RCC 7860 (cell line): Measurements from ENCODE around the gene BCAS3.
"Not testable (repeated sequence)": the region's sequence is repeated elsewhere in the genome, so short reads cannot be mapped to it uniquely, and the experiment has no call there.

Experiments
- DNase-seq: peaks from one replicate; pipeline ENCODE4 v3.0.0-alpha.2; 2015; ENCODE audit warnings: low spot score
- FAIRE-seq: peaks from 2 replicates; lab custom pipeline; 2012; peaks lifted over from hg19 to GRCh38; lab: Jason Lieb, UNC

Gene BCAS3

DNA sequence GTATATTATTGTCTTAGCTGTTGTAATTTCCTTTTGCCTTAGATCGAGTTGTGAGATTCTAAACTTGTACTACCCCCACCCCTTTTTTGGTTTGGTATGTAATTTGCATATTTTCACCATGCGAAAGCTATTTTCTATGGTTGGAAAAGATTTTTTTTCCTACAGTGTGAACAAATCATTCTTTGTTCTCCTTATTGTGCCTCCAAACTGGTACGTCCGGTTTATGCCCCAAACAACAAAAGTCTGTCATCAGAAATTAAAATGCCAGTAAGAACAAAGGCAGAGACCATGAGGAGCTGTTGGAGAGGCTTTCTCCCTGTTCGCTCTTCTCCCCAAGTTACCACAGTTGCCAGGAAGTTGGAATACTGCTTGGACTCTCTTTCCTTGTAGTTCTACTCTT lies 66.1 kb downstream of the BCAS3 start:
- DNase-seq (no peak), FAIRE-seq (no peak)

- FAIRE-seq (no peak), DNase-seq (no peak)
Measured at GRCh38 chr17:60744355-60744966, 66.8 kb downstream of the BCAS3 start.

- FAIRE-seq: no peak
Measured at GRCh38 chr17:60745544-60745943, 67.9 kb downstream of the BCAS3 start.

DNA sequence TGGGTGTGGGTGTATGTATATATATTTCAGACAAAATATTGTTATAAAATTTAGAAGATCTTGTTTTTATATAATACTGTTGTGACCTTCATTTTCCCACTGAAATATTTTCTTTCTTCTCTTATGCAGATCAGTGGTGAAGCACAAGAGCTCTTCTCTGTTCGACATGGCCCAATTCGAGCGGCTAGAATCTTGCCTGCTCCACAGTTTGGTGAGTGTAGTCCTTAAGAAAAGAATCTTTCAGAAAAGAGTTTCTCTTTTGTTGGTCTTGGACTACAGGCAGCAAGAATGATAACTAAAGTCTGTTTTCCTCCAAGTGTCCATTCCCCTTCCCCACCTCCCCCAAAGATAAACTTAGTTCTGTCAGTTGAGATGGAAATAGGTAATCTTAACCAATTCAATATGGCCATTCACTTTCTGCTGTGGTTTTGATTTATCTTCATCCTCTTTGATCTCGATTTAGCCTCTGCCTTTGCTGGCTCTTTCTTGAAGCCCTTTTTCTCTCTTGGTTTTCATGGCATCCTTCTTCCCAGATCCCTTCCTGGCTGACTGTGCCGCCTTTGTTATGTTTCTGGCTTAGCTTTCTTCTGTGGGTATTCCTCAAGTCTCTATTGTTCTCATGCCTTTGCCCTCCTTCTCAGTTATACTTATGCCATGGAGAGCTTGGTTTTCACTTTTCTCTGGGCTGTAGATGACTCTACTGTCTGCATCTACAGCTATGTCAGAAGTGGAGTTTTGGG lies 69.6 kb downstream of the BCAS3 start:
- DNase-seq (no peak), FAIRE-seq (no peak)

More at GRCh38 chr17:60745544-60745943, 67.9 kb downstream of the BCAS3 start:
- no peak for DNase-seq

- no peak for DNase-seq
- no peak for FAIRE-seq
Measured at GRCh38 chr17:60748204-60748603, 70.6 kb downstream of the BCAS3 start.

GRCh38 chr17:60749050-60749449 lies 71.4 kb downstream of the BCAS3 start:
- DNase-seq (no peak), FAIRE-seq (no peak)

GRCh38 chr17:60749708-60750107 lies 72.1 kb downstream of the BCAS3 start:
- DNase-seq: no peak
- FAIRE-seq: no peak

DNA sequence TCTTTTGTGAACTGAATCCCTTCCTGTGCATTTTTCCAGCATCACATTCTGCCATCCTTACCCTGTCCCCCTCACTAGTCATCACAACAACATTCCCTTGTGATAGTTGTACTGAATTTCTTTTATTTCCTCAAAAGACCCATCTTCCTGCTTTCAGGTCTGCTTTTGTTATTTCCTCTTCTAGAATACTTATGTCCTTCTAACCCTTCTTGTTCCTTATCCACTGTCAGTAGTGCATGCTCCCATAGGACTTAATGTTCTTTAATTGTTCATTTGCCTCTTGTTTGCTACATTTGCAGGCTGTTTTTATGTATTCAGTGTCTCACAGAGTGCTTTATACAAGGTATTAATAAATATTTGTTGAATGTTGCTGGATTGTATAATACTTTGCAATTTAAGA lies 73.0 kb downstream of the BCAS3 start:
- FAIRE-seq (no peak), DNase-seq (no peak)

DNA sequence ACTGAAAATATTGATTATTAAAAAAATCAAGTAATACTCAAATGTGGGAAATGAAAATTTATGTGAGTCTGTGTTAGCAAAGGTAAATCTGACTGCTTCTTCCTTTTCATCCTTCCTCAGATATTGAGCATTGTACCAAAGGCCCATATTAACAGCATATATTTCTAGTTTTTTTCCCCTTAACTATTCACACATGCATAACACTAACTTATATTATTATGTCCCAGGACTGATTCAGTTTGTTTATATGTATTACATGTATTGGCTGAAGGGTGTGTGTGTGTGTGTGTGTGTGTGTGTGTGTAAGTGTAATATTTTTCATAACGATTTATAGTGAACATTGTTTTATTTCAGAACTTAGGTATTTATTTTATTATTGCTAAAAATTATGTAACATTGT lies 74.2 kb downstream of the BCAS3 start:
- DNase-seq (no peak), FAIRE-seq (no peak)

DNA sequence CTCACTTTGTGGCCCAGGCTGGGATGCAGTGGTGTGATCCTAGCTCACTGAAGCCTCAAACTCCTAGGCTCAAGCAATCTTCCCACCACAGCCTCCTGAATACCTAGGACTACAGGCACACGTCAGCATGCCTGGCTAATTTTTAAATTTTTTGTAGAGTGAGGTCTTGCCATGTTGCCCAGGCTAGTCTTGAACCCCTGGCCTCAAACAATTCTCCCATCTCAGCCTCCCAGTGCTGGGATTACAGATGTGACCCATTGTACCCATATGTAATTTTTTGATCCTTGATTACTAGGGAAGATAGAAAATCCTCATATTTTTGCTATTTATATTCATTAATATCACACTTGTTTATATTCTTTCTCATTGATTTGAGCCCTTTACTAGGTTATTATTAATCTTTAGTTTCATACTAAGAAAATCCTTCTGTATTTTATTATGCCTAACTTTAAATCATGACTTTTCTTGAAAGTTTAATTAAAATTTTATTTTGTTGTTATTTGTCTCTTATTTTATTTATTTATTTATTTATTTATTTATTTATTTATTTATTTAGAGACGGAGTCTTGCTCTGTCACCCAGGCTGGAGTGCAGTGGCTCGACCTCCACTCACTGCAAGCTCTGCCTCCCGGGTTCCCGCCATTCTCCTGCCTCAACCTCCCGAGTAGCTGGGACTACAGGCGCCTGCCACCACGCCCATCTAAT lies 75.4 kb downstream of the BCAS3 start:
- FAIRE-seq: no peak
- DNase-seq: no peak

- no peak for DNase-seq
- FAIRE-seq: no peak
Measured at GRCh38 chr17:60754057-60754604, 76.5 kb downstream of the BCAS3 start.

- FAIRE-seq: not testable (repeated sequence)
Measured at GRCh38 chr17:60756798-60757197, 79.1 kb downstream of the BCAS3 start.

GRCh38 chr17:60757437-60757836 lies 79.8 kb downstream of the BCAS3 start:
- FAIRE-seq: no peak
- no peak for DNase-seq

More at GRCh38 chr17:60756798-60757197, 79.1 kb downstream of the BCAS3 start:
- DNase-seq: not testable (repeated sequence)

DNA sequence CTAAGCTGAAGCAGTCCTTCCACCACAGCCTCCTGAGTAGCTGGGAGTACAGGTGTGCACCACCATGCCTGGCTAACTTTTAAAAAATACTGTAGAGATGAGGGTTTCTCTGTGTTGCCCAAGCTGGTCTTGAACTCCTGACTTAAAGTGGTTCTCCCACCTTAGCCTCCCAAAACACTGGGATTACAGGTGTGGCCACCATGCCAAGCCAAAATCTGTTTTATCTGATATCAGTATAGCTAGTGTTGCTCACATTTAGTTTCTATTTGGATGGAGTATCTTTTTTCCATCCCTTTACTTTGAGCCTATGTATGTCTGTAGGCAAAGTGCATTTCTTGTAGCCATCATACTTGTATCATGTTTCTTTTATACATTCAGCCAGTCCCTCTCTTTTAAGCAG lies 82.1 kb downstream of the BCAS3 start:
- DNase-seq (no peak), FAIRE-seq (no peak)

- DNase-seq, FAIRE-seq: not testable (repeated sequence)
Measured at GRCh38 chr17:60761301-60761700, 83.7 kb downstream of the BCAS3 start.

DNA sequence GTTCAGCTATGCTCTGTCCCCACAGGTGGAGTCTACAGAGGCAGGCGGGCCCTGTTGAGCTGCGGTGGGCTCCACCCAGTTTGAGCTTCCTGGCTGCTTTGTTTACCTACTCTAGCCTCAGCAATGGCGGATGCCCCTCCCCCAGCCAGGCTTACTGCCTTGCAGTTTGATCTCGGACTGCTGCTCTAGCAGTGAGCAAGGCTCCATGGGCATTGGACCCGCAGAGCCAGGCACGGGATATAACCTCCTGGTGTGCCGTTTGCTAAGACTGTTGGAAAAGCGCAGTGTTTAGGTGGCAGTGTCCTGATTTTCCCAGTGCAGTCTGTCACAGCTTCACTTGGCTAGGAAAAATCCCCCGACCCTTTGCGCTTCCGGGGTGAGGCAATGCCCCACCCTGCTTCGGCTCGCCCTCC lies 89.1 kb downstream of the BCAS3 start:
- DNase-seq (no peak), FAIRE-seq (no peak)

DNA sequence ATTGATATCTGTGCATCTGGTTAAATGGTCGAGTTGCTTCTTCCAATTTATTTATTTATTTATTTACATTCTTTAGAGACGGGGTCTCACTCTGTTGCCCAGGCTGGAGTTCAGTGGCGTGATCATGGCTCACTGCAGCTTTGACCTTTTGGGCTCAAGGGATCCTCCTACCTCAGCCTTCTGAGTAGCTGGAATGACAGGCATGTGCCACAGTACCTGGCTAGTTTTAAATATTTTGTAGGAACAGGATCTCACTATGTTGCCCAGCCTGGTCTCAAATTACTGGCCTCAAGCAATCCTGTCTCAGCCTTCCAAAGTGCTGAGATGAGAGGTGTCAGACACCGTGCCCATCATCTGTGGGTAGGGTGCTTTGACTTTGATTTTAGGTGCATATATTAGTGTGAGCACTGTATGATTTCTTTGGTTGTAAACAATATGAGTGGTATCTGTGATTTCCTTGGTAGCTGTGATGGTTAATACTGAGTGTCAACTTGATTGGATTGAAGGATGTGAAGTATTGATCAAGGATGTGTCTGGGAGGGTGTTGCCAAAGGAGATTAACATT lies 90.2 kb downstream of the BCAS3 start:
- FAIRE-seq (no peak), DNase-seq (no peak)

DNA sequence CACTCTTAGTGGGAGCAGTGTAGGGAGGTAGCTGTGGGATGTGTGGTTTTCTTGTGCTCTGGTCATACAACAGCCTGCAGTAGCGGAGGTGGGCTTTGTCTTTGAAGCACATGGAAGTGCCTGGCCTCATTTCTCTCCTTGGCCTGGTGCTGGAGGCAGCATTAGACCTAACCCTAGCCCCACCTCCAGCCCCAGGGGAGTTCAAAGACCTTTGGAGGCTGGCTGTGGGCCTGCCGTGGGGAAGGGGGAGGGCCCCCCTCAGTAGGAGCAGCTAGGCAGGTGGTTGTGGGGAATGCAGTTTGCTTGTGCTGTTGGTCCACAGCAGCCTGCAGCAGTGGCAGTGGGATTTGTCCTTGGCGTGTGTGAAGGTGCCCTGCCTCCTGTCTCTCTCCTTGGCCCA lies 91.7 kb downstream of the BCAS3 start:
- FAIRE-seq: no peak

DNA sequence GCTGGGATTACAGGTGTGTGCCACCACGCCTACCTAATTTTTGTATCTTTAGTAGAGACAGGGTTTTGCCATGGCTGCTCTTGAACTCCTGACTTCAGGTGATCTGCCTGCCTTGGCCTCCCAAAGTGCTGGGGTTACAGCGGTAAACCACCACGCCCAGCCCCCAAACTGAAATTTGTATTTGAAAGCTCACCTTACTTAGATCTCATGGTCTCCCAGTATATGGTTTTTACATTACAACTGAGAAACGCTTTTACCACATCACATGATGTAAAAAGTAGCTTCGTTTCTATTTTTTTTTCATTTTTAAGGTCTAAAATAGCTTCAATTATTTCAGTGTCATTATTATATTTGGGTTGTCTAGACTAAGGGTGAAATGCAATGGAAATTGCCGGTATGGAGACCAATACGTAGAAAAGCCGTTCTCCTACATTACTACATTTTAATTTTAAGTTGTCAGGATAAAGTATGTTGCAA lies 93.3 kb downstream of the BCAS3 start:
- DNase-seq (no peak), FAIRE-seq (no peak)

More for the DNA sequence above, 91.7 kb downstream of the BCAS3 start:
- no peak for DNase-seq

GRCh38 chr17:60771621-60772020 lies 94.0 kb downstream of the BCAS3 start:
- not testable (repeated sequence) for DNase-seq, FAIRE-seq

GRCh38 chr17:60773552-60773951 lies 95.9 kb downstream of the BCAS3 start:
- FAIRE-seq (no peak), DNase-seq (no peak)
